A673 (cell line): ENCODE results near the gene CYP4F8.

Source experiments
- EZH2 ChIP-seq: fragments of 200-600 bp; sonication (generic); IDR thresholded peaks from 2 replicates; pipeline ENCODE4 v1.6.1; 2017; ENCODE audit warnings: borderline replicate concordance, low read depth, mild to moderate bottlenecking, mixed read lengths, antibody characterized with exemption, low read length; ENCODE audit not compliant: poor library complexity, severe bottlenecking
- TF ChIP-seq, protein P1 (sequence below): fragments of 300-800, 200-600 bp; sonication (generic); conservative IDR thresholded peaks from 2 replicates; pipeline ENCODE4 v1.5.1; 2017; ENCODE audit warnings: low read depth, mild to moderate bottlenecking, antibody characterized with exemption, low read length, moderate library complexity, mixed read lengths

GRCh38 chr19:15623711-15624318 is 8.8 kb downstream of the CYP4F8 start:
- TF ChIP-seq, protein P1, sequence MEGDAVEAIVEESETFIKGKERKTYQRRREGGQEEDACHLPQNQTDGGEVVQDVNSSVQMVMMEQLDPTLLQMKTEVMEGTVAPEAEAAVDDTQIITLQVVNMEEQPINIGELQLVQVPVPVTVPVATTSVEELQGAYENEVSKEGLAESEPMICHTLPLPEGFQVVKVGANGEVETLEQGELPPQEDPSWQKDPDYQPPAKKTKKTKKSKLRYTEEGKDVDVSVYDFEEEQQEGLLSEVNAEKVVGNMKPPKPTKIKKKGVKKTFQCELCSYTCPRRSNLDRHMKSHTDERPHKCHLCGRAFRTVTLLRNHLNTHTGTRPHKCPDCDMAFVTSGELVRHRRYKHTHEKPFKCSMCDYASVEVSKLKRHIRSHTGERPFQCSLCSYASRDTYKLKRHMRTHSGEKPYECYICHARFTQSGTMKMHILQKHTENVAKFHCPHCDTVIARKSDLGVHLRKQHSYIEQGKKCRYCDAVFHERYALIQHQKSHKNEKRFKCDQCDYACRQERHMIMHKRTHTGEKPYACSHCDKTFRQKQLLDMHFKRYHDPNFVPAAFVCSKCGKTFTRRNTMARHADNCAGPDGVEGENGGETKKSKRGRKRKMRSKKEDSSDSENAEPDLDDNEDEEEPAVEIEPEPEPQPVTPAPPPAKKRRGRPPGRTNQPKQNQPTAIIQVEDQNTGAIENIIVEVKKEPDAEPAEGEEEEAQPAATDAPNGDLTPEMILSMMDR, result no peak
- no peak for TF ChIP-seq EZH2
